ENCODE results near the gene HOXA3. TPM values are rescaled to one million over a fixed set of nuclear protein-coding genes. Genes with fewer than 3 reads are reported as not detected.

Gene HOXA3
- total RNA-seq, 1 experiment from 2014 or later: 22.6 TPM

DNA sequence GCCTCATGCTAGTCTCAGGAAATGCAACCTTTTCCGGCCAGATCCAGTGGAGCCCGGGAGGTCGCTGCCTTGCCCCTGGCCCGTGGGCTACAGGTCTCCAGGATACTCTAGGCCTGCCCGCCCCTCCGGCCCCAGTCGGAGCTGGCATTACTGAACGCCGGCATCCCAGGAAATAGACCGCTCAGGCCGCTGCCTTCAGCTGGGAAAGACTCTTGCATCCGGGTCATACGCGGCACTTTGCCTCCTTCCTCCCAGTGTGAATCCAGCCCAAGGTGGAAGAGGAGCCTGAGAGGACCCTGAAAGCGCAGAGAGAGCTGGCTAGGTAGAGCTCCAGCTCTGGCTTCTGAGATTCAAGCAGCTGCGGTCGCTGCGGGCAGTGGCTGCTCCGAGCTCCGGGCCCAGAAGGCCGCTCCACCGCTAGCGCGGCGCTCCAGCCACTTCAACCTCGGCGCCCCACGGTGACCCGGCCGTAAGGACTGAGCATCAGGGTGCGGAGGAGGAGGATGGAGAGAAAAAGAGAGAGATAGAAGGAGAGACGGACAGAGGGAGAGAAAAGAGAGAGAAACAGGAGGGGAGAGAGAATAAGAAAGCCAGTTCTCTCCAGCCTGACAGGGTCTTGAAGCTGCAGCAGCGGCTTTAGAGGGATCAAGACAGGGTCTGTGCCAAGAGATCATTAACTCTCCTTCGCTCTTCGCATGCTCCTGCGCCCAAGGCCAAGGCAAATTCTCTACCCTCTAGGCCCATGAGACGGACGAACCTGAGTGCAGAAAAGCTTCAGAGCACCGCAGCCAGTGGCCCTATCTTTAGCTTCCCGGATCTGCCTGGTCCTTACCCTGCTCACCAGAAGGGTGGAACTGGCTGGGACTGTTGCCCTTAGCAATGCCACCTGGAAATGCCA lies 23.5 kb upstream of the HOXA3 start:
- TF ChIP-seq, protein P1, sequence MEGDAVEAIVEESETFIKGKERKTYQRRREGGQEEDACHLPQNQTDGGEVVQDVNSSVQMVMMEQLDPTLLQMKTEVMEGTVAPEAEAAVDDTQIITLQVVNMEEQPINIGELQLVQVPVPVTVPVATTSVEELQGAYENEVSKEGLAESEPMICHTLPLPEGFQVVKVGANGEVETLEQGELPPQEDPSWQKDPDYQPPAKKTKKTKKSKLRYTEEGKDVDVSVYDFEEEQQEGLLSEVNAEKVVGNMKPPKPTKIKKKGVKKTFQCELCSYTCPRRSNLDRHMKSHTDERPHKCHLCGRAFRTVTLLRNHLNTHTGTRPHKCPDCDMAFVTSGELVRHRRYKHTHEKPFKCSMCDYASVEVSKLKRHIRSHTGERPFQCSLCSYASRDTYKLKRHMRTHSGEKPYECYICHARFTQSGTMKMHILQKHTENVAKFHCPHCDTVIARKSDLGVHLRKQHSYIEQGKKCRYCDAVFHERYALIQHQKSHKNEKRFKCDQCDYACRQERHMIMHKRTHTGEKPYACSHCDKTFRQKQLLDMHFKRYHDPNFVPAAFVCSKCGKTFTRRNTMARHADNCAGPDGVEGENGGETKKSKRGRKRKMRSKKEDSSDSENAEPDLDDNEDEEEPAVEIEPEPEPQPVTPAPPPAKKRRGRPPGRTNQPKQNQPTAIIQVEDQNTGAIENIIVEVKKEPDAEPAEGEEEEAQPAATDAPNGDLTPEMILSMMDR (IDR thresholded peaks at IDR 0.05; ENCODE audit: insufficient read depth in 1 of 2, low read depth in 1 of 2, low read length in 1 of 2, severe bottlenecking in 1 of 2, unreplicated experiment in 1 of 2): no peak
- intact Hi-C loops (cut with micrococcal nuclease; ENCODE audit: unreplicated experiment): no loop called here
- Histone ChIP-seq H3K4me3 (ENCODE audit: low read depth, low read length) (no peak overlapping the region), H3K36me3 (ENCODE audit: control insufficient read depth, insufficient read depth, low read length) (no peaks in the 10 kb centered on the region), H3K27me3 (replicated peaks; ENCODE audit: control insufficient read depth, insufficient read depth, low read length) (peaks cover 2% of the 10 kb centered on the region), H3K4me1 (peaks cover 8% of the 10 kb centered on the region), H3K9me3 (no peaks in the 10 kb centered on the region)
- DNase-seq: peak in 1 of 2 experiments; percentile 26
- H3K9me3 Mint-ChIP-seq (ENCODE audit: unreplicated experiment): no peaks in the 10 kb centered on the region
- no TSS peak for BruUV-seq (replicated peaks)
- H3K27me3 Mint-ChIP-seq (ENCODE audit: insufficient read depth, unreplicated experiment): no peaks in the 10 kb centered on the region
- no peak overlapping the region for H3K27ac Mint-ChIP-seq (ENCODE audit: unreplicated experiment)
- H3K4me1 Mint-ChIP-seq (ENCODE audit: low read depth, unreplicated experiment): peaks cover 11% of the 10 kb centered on the region
- H3K36me3 Mint-ChIP-seq (ENCODE audit: insufficient read depth, unreplicated experiment): peaks cover 10% of the 10 kb centered on the region
- ChIA-PET CTCF (interaction anchor here (0.8 kb wide), 1 partner anchor 10 kb away, joined by 3 read pairs; no protein-coding TSS in a partner anchor), POLR2A (no interaction called here)
- H3K4me3 Mint-ChIP-seq (ENCODE audit: unreplicated experiment): no peak overlapping the region

DNA sequence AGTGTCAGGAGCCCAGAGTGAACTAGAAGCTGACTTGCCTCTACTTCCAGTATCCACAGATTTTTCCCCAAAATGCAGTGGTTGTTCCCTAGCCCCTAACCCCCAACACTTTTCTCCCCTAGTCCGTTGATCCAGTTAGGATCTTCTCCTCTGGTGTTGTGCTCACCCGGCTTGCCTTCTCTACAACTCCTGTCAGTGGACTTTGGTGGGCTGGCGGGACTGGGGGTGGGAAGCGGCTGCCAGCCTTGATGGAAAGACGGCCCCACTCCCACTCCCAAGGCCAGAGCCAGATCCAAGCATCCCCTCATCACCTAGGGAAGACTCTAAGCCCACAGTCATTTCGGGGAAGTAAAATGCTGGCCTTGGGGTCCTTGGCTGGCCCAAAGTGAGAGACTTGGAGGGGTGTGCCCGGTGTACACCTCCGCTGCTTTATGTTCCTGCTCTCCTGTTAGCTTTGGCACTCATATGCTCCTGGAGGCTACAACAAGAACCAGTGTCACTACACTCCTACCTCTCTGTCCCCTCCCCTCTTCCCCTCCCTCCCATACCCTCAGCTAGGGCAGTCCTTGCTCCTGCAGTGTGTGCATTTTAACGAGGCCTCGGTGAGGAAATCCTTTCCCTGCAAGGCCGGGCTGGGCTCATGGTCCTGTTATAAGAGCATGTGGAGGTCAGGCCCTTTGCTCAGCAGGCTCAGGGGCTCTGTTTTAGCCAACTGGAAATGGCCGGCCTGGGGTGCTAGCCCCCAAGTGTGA lies 22.7 kb upstream of the HOXA3 start:
- TF ChIP-seq, protein P1 (IDR thresholded peaks at IDR 0.05; ENCODE audit: insufficient read depth in 1 of 2, low read depth in 1 of 2, low read length in 1 of 2, severe bottlenecking in 1 of 2, unreplicated experiment in 1 of 2): no peak
- Mint-ChIP-seq H3K9me3 (ENCODE audit: unreplicated experiment) (no peaks in the 10 kb centered on the region), H3K4me3 (ENCODE audit: unreplicated experiment) (peak overlapping the region; percentile 74), H3K36me3 (ENCODE audit: insufficient read depth, unreplicated experiment) (peaks cover 10% of the 10 kb centered on the region), H3K4me1 (ENCODE audit: low read depth, unreplicated experiment) (peaks cover 11% of the 10 kb centered on the region), H3K27me3 (ENCODE audit: insufficient read depth, unreplicated experiment) (no peaks in the 10 kb centered on the region), H3K27ac (ENCODE audit: unreplicated experiment) (no peak overlapping the region)
- intact Hi-C loops (cut with micrococcal nuclease; ENCODE audit: unreplicated experiment): no loop called here
- peaks cover 12% of the 10 kb centered on the region for H3K4me1 ChIP-seq
- POLR2A ChIA-PET: no interaction called here
- BruUV-seq (replicated peaks): no TSS peak
- peak in 1 of 2 experiments; percentile 29 for DNase-seq
- CTCF ChIA-PET: no interaction called here
- no peaks in the 10 kb centered on the region for H3K9me3 ChIP-seq
- H3K36me3 ChIP-seq (ENCODE audit: control insufficient read depth, insufficient read depth, low read length): no peaks in the 10 kb centered on the region
- H3K27me3 ChIP-seq (replicated peaks; ENCODE audit: control insufficient read depth, insufficient read depth, low read length): peaks cover 2% of the 10 kb centered on the region
- no peak overlapping the region for H3K4me3 ChIP-seq (ENCODE audit: low read depth, low read length)
